Measurements from ENCODE around the gene LPAR3.

GRCh38 chr1:84920159-84920558, 27.2 kb upstream of the LPAR3 start:
- TF ChIP-seq POLR2A (IDR thresholded peaks at IDR 0.05) (no peak), CTCF (IDR thresholded peaks at IDR 0.05) (no peak), EP300 (IDR thresholded peaks at IDR 0.05) (no peak)

Measured in tibial nerve (tissue), 4 donors.